ENCODE results near the gene TTC22.
A peak's percentile ranks its signal among the peaks of the same experiment; 100 is the strongest.

TTC22 gene

GRCh38 chr1:54768093-54768492, 33.0 kb downstream of the TTC22 start:
- ATAC-seq: no peak
- H3K27ac Mint-ChIP-seq: no peak overlapping the region
- no peaks in the 10 kb centered on the region for H3K27me3 Mint-ChIP-seq
- DNase-seq: no peak
- no peak overlapping the region for H3K4me3 Mint-ChIP-seq
- H3K36me3 Mint-ChIP-seq (ENCODE audit: low read depth): no peaks in the 10 kb centered on the region
- H3K9me3 Mint-ChIP-seq: no peaks in the 10 kb centered on the region
- H3K4me1 Mint-ChIP-seq: peaks cover 12% of the 10 kb centered on the region

GRCh38 chr1:54767526-54767925, 33.6 kb downstream of the TTC22 start:
- H3K36me3 Mint-ChIP-seq (ENCODE audit: low read depth): no peaks in the 10 kb centered on the region
- no peak overlapping the region for H3K4me3 Mint-ChIP-seq
- H3K27me3 Mint-ChIP-seq: no peaks in the 10 kb centered on the region
- DNase-seq (no peak), ATAC-seq (no peak)
- H3K4me1 Mint-ChIP-seq: peaks cover 17% of the 10 kb centered on the region
- H3K27ac Mint-ChIP-seq: no peak overlapping the region
- H3K9me3 Mint-ChIP-seq: no peaks in the 10 kb centered on the region

GRCh38 chr1:54766726-54767125, 34.4 kb downstream of the TTC22 start:
- no peaks in the 10 kb centered on the region for H3K36me3 Mint-ChIP-seq (ENCODE audit: low read depth)
- no peak overlapping the region for H3K27ac Mint-ChIP-seq
- peaks cover 17% of the 10 kb centered on the region for H3K4me1 Mint-ChIP-seq
- no peak for ATAC-seq
- no peaks in the 10 kb centered on the region for H3K27me3 Mint-ChIP-seq
- no peaks in the 10 kb centered on the region for H3K9me3 Mint-ChIP-seq
- DNase-seq: no peak
- H3K4me3 Mint-ChIP-seq: no peak overlapping the region

- Mint-ChIP-seq H3K36me3 (ENCODE audit: low read depth) (no peaks in the 10 kb centered on the region), H3K27ac (peak overlapping the region; percentile 91), H3K9me3 (no peaks in the 10 kb centered on the region), H3K4me3 (peak overlapping the region; percentile 89), H3K4me1 (peaks cover 22% of the 10 kb centered on the region), H3K27me3 (no peaks in the 10 kb centered on the region)
- ATAC-seq (peak; percentile 1), DNase-seq (no peak)
Observed at GRCh38 chr1:54764922-54765561, 36.1 kb downstream of the TTC22 start.

GRCh38 chr1:54764133-54764921, 36.8 kb downstream of the TTC22 start, which contains the start of gene PARS2:
Gene PARS2, minus strand, starts transcription at chr1:54764523. Its CDS starts 5,362 bp downstream, at chr1:54759161.
- peak; percentile 98 for DNase-seq
- Mint-ChIP-seq H3K27me3 (no peaks in the 10 kb centered on the region), H3K4me3 (peak within 1 kb of the TSS; percentile 89), H3K27ac (peak within 1 kb of the TSS; percentile 91), H3K9me3 (no peaks in the 10 kb centered on the region), H3K36me3 (ENCODE audit: low read depth) (no peaks in the 10 kb centered on the region), H3K4me1 (peaks cover 22% of the 10 kb centered on the region)
- peak; percentile 98 for ATAC-seq

- H3K27me3 Mint-ChIP-seq: no peaks in the 10 kb centered on the region
- no peak for ATAC-seq
- no peaks in the 10 kb centered on the region for H3K9me3 Mint-ChIP-seq
- no peak for DNase-seq
- H3K27ac Mint-ChIP-seq: peak overlapping the region; percentile 91
- no peaks in the 10 kb centered on the region for H3K36me3 Mint-ChIP-seq (ENCODE audit: low read depth)
- H3K4me3 Mint-ChIP-seq: peak overlapping the region; percentile 89
- peaks cover 22% of the 10 kb centered on the region for H3K4me1 Mint-ChIP-seq
Observed at GRCh38 chr1:54763816-54764132, 37.3 kb downstream of the TTC22 start.

- H3K36me3 Mint-ChIP-seq (ENCODE audit: low read depth): peaks cover 6% of the 10 kb centered on the region
- H3K4me1 Mint-ChIP-seq: peaks cover 14% of the 10 kb centered on the region
- DNase-seq: no peak
- H3K27ac Mint-ChIP-seq: no peak overlapping the region
- no peak overlapping the region for H3K4me3 Mint-ChIP-seq
- no peak for ATAC-seq
- H3K27me3 Mint-ChIP-seq: no peaks in the 10 kb centered on the region
- H3K9me3 Mint-ChIP-seq: no peaks in the 10 kb centered on the region
Observed at GRCh38 chr1:54758678-54759348, 42.3 kb downstream of the TTC22 start.

- H3K27ac Mint-ChIP-seq: no peak overlapping the region
- ATAC-seq (no peak), DNase-seq (no peak)
- H3K4me3 Mint-ChIP-seq: no peak overlapping the region
- H3K36me3 Mint-ChIP-seq (ENCODE audit: low read depth): peaks cover 6% of the 10 kb centered on the region
- H3K4me1 Mint-ChIP-seq: peaks cover 8% of the 10 kb centered on the region
- no peaks in the 10 kb centered on the region for H3K27me3 Mint-ChIP-seq
- H3K9me3 Mint-ChIP-seq: no peaks in the 10 kb centered on the region
Observed at GRCh38 chr1:54757833-54758232, 43.3 kb downstream of the TTC22 start.

- no peaks in the 10 kb centered on the region for H3K4me1 Mint-ChIP-seq
- H3K36me3 Mint-ChIP-seq (ENCODE audit: low read depth): peaks cover 6% of the 10 kb centered on the region
- H3K27me3 Mint-ChIP-seq: no peaks in the 10 kb centered on the region
- no peak overlapping the region for H3K27ac Mint-ChIP-seq
- H3K9me3 Mint-ChIP-seq: no peaks in the 10 kb centered on the region
- DNase-seq (no peak), ATAC-seq (no peak)
- no peak overlapping the region for H3K4me3 Mint-ChIP-seq
Observed at GRCh38 chr1:54754486-54755285, 46.4 kb downstream of the TTC22 start.

- Mint-ChIP-seq H3K27me3 (no peaks in the 10 kb centered on the region), H3K36me3 (ENCODE audit: low read depth) (peaks cover 6% of the 10 kb centered on the region), H3K4me3 (no peak overlapping the region), H3K9me3 (no peaks in the 10 kb centered on the region), H3K27ac (no peak overlapping the region), H3K4me1 (no peaks in the 10 kb centered on the region)
- DNase-seq (no peak), ATAC-seq (no peak)
Observed at GRCh38 chr1:54754045-54754444, 47.1 kb downstream of the TTC22 start.

- no peak overlapping the region for H3K4me3 Mint-ChIP-seq
Observed at GRCh38 chr1:54751426-54751825, 49.7 kb downstream of the TTC22 start.

GRCh38 chr1:54750596-54750995, 50.5 kb downstream of the TTC22 start:
- DNase-seq (no peak), ATAC-seq (no peak)
- no peaks in the 10 kb centered on the region for H3K27me3 Mint-ChIP-seq
- H3K4me3 Mint-ChIP-seq: no peak overlapping the region
- no peaks in the 10 kb centered on the region for H3K36me3 Mint-ChIP-seq (ENCODE audit: low read depth)
- H3K27ac Mint-ChIP-seq: no peak overlapping the region
- no peaks in the 10 kb centered on the region for H3K4me1 Mint-ChIP-seq
- H3K9me3 Mint-ChIP-seq: no peaks in the 10 kb centered on the region

More at GRCh38 chr1:54751426-54751825, 49.7 kb downstream of the TTC22 start:
- DNase-seq: no peak
- no peak for ATAC-seq
- H3K36me3 Mint-ChIP-seq (ENCODE audit: low read depth): peaks cover 3% of the 10 kb centered on the region
- no peaks in the 10 kb centered on the region for H3K27me3 Mint-ChIP-seq
- H3K27ac Mint-ChIP-seq: no peak overlapping the region
- H3K9me3 Mint-ChIP-seq: no peaks in the 10 kb centered on the region
- no peaks in the 10 kb centered on the region for H3K4me1 Mint-ChIP-seq

- H3K4me3 Mint-ChIP-seq: no peak overlapping the region
- no peak overlapping the region for H3K27ac Mint-ChIP-seq
- no peaks in the 10 kb centered on the region for H3K27me3 Mint-ChIP-seq
- ATAC-seq (no peak), DNase-seq (no peak)
- no peaks in the 10 kb centered on the region for H3K4me1 Mint-ChIP-seq
- peaks cover 2% of the 10 kb centered on the region for H3K36me3 Mint-ChIP-seq (ENCODE audit: low read depth)
- no peaks in the 10 kb centered on the region for H3K9me3 Mint-ChIP-seq
Observed at GRCh38 chr1:54748094-54748835, 52.9 kb downstream of the TTC22 start.

GRCh38 chr1:54745864-54746263, 55.3 kb downstream of the TTC22 start:
- no peaks in the 10 kb centered on the region for H3K27me3 Mint-ChIP-seq
- H3K27ac Mint-ChIP-seq: no peak overlapping the region
- H3K36me3 Mint-ChIP-seq (ENCODE audit: low read depth): peaks cover 14% of the 10 kb centered on the region
- ATAC-seq: no peak
- DNase-seq: no peak
- H3K4me3 Mint-ChIP-seq: no peak overlapping the region
- H3K4me1 Mint-ChIP-seq: no peaks in the 10 kb centered on the region
- H3K9me3 Mint-ChIP-seq: no peaks in the 10 kb centered on the region
